Measurements from ENCODE around the gene SNRPD1. TPM values are rescaled to one million over a fixed set of nuclear protein-coding genes. Genes with fewer than 3 reads are reported as not detected.
"Not testable (repeated sequence)": the region's sequence is repeated elsewhere in the genome, so short reads cannot be mapped to it uniquely, and the experiment has no call there.

The SNRPD1 gene
- total and polyA plus RNA-seq, 2 donors (not counting 3 experiments of a cell fraction or from before 2014, with no cell fraction given), result 16.6 to 97.3 TPM

- H4K20me1 ChIP-seq (replicated peaks; ENCODE audit: control insufficient read depth, extremely low read depth, insufficient read depth, low read length); H3K9ac ChIP-seq (replicated peaks; ENCODE audit: extremely low read depth, insufficient read depth, low read length); FAIRE-seq; H3K36me3 ChIP-seq (ENCODE audit: control insufficient read depth in 2 of 2, extremely low read depth in 1 of 2, insufficient read depth in 2 of 2, low read length in 2 of 2); H3K4me2 ChIP-seq (ENCODE audit: insufficient read depth, low read length); intact Hi-C loops (cut with micrococcal nuclease); DNase-seq (ENCODE audit: low read depth, low spot score); H3K9me3 ChIP-seq (replicated peaks; ENCODE audit: control insufficient read depth, insufficient read depth, low read length); BruUV-seq (replicated peaks); H3K4me1 ChIP-seq (ENCODE audit: control insufficient read depth, extremely low read depth, insufficient read depth, low read length); H3K9me1 ChIP-seq (replicated peaks; ENCODE audit: control insufficient read depth, extremely low read depth, insufficient read depth, low read length); H3K27me3 ChIP-seq (ENCODE audit: control insufficient read depth in 2 of 2, insufficient read depth in 2 of 2, low read length in 2 of 2); POLR2A ChIA-PET; H2AFZ ChIP-seq (ENCODE audit: low read depth, low read length); H3K4me3 ChIP-seq (replicated peaks in 1 of 3; ENCODE audit: insufficient read depth in 1 of 3, low read depth in 1 of 3, low read length in 3 of 3); H3K27ac ChIP-seq (ENCODE audit: insufficient read depth, low read depth, low read length); dilution Hi-C loops (cut with MboI; ENCODE audit: extremely low pct_ligation_motif_present, low sequenced_read_pairs); CTCF ChIA-PET: not testable (repeated sequence)
- H3K79me2 ChIP-seq (ENCODE audit: control insufficient read depth, insufficient read depth, low read length), result peaks cover 46% of the 10 kb centered on the region
Observed at GRCh38 chr18:21592361-21592760, 19.8 kb upstream of the SNRPD1 start.

DNA sequence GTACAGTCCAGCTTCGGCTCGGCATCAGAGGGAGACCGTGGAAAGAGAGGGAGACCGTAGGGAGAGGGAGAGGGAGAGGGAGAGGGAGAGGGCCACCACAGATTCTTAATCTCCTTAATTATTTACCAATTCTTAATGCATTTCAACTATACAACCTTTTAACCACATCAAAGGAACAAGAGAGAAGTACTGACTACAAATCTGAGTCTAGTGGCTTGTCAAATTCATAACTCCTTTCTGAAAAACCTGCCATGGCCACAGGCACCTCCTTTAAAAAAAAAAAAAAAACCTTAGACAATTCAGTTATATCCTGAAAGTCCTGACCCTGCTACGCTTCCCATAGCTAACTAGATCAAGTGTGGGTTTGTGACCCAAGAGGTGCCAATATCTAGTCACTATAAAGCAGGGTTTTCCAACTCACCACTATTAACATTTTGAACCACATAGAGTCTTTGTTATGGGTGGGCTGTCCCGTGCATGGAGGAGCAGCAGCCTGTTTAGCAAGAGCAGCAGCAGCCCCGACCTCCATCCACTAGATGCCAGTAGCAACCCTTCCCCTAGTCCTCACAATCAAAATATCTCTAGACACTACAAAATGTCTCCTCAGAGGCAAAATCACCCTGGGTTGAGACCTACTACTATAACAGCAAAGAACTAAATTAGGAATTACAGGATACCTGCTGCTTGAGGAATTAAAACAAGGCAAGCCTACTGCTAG, 18.4 kb upstream of the SNRPD1 start:
- no peak for DNase-seq (ENCODE audit: low read depth, low spot score)
- Histone ChIP-seq H3K9me3 (replicated peaks; ENCODE audit: control insufficient read depth, insufficient read depth, low read length) (no peaks in the 10 kb centered on the region), H3K36me3 (ENCODE audit: control insufficient read depth in 2 of 2, extremely low read depth in 1 of 2, insufficient read depth in 2 of 2, low read length in 2 of 2) (no peaks in the 10 kb centered on the region), H3K9ac (replicated peaks; ENCODE audit: extremely low read depth, insufficient read depth, low read length) (no peak overlapping the region), H3K79me2 (ENCODE audit: control insufficient read depth, insufficient read depth, low read length) (peaks cover 49% of the 10 kb centered on the region), H3K27ac (ENCODE audit: insufficient read depth, low read depth, low read length) (no peak overlapping the region), H3K9me1 (replicated peaks; ENCODE audit: control insufficient read depth, extremely low read depth, insufficient read depth, low read length) (no peaks in the 10 kb centered on the region), H2AFZ (ENCODE audit: low read depth, low read length) (no peak overlapping the region), H3K4me3 (replicated peaks in 1 of 3; ENCODE audit: insufficient read depth in 1 of 3, low read depth in 1 of 3, low read length in 3 of 3) (no peak overlapping the region), H4K20me1 (replicated peaks; ENCODE audit: control insufficient read depth, extremely low read depth, insufficient read depth, low read length) (peaks cover 2% of the 10 kb centered on the region), H3K27me3 (ENCODE audit: control insufficient read depth in 2 of 2, insufficient read depth in 2 of 2, low read length in 2 of 2) (no peaks in the 10 kb centered on the region), H3K4me1 (ENCODE audit: control insufficient read depth, extremely low read depth, insufficient read depth, low read length) (no peaks in the 10 kb centered on the region), H3K4me2 (ENCODE audit: insufficient read depth, low read length) (no peak overlapping the region)
- intact Hi-C loops (cut with micrococcal nuclease), result no loop called here
- no peak for FAIRE-seq
- no TSS peak for BruUV-seq (replicated peaks)
- dilution Hi-C loops (cut with MboI; ENCODE audit: extremely low pct_ligation_motif_present, low sequenced_read_pairs), result no loop called here
- POLR2A ChIA-PET, result no interaction called here
- CTCF ChIA-PET, result interaction anchor here (0.6 to 0.8 kb wide), 2 partner anchors 20 to 203 kb away, joined by 3 to 4 read pairs; no protein-coding TSS in a partner anchor
- TF ChIP-seq FOS (IDR thresholded peaks at IDR 0.05; ENCODE audit: borderline replicate concordance, insufficient read depth, low read length), result no peak
- TF ChIP-seq GATA2 (IDR thresholded peaks at IDR 0.05; ENCODE audit: insufficient read depth, insufficient read length, low read depth, low read length), result no peak
- no peak for TF ChIP-seq MYC (IDR thresholded peaks at IDR 0.05; ENCODE audit: low read depth, low read length)
- TF ChIP-seq JUN (IDR thresholded peaks at IDR 0.05; ENCODE audit: borderline replicate concordance, insufficient read depth, insufficient read length, low read depth), result no peak

Measured in endothelial cell of umbilical vein (primary cell).